Esophagus (tissue), 2 donors: ENCODE results near the gene ZNF584. TPM values are rescaled to one million over a fixed set of nuclear protein-coding genes. Genes with fewer than 3 reads are reported as not detected.
A peak's percentile ranks its signal among the peaks of the same experiment; 100 is the strongest.

Source experiments
- H3K27ac ChIP-seq, 2 donors: one replicate each; pipeline ENCODE4 v1.5.1; 2013; ENCODE audit warnings: low read depth in 2 of 2, mild to moderate bottlenecking in 2 of 2, inconsistent platforms in 1 of 2, low read length in 1 of 2, moderate library complexity in 1 of 2
- H3K27me3 ChIP-seq, 2 donors: one replicate each; pipeline ENCODE4 v1.6.1; 2013; ENCODE audit warnings: low read length in 2 of 2, control low read depth in 1 of 2, mild to moderate bottlenecking in 1 of 2; ENCODE audit not compliant: insufficient read depth in 2 of 2, control insufficient read depth in 1 of 2
- H3K36me3 ChIP-seq, 2 donors: one replicate each; pipeline ENCODE4 v1.6.1; 2013; ENCODE audit warnings: low read length in 1 of 2; ENCODE audit not compliant: control insufficient read depth in 2 of 2, insufficient read depth in 2 of 2
- H3K4me1 ChIP-seq, 2 donors: one replicate each; pipeline ENCODE4 v1.6.1; 2013; ENCODE audit warnings: low read length in 1 of 2; ENCODE audit not compliant: control insufficient read depth in 2 of 2, insufficient read depth in 2 of 2
- H3K4me3 ChIP-seq, 2 donors: one replicate each; pipeline ENCODE4 v1.5.1; 2013; ENCODE audit warnings: low read length in 2 of 2, mild to moderate bottlenecking in 2 of 2, low read depth in 1 of 2, moderate library complexity in 1 of 2
- H3K9me3 ChIP-seq, 2 donors: one replicate each; pipeline ENCODE4 v1.6.1; 2013; ENCODE audit warnings: mild to moderate bottlenecking in 2 of 2, low read depth in 1 of 2, low read length in 1 of 2, moderate library complexity in 1 of 2; ENCODE audit not compliant: control insufficient read depth in 2 of 2, insufficient read depth in 1 of 2
- WGBS, 2 donors: extraction: QIAGEN DNeasy Blood & Tissue Kit; methylation state at CpG; one replicate each; pipeline ENCODE4 v1.1.7; 2013; 5-methylcytosine and 5-hydroxymethylcytosine counted together
- polyA plus RNA-seq, 2 donors: library from polyadenylated mRNA; stranded (reverse); fragments of 200-250 nt; gene quantifications; one replicate each; pipeline ENCODE4 v1.2.3, GENCODE V29; 2013
- donor health status: healthy with polysubstance abuse.
- donor health status: Bipolar disorder and iron deficiency.

The ZNF584 gene
- polyA plus RNA-seq: 1 to 10 TPM; 3.9 to 8.9 TPM

DNA sequence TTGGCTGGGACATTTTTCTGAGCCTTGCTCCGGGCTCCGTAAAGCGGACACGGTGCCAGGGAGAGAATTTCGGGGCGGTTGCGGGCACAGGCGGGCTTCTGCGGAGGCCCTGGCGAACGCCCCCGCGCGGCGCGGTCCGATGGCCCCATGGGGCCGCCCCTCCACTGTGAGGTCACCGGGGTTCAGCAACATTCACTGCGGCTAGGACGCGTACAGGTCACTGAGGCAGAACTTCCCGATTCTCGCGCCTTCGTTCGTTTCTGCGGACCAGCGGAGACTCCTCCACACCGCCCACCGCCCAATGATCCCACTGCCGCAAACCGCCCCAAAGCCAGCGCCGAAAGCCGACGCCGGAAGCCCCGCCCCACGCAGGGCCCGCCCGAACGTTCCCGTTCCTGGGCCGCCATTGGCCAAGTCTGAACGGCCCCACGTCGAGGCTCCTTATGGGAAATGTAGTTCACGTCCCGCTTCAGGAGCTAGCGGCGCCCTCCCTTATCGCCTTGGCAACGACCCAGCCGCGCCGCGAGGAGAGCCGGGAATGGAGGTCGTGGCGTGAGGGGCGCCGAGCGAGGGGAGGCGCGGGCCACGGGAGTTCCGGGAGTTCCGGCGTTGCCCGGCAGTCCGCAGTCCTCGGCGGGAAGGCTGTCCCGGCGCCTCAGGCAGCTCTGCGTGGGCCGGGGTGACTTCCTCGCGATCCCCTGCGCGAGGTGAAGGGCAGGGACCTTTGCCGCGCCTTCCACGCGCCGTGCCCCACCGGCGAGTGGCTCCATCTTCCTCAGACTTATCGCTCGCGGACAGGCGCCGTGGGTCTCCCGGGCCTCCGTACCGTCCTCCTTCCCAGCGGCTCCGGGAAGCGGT lies at the start of gene ZNF584:
TSS of gene ZNF584 (plus strand) at position 498 of the 858 bp plus-strand sequence. CDS start 499 bp downstream, outside the sequence.
- 0% methylated on average over 89 to 100 of the region's 100 CpGs for WGBS, 2 donors
- no peaks in the 10 kb centered on the region for H3K27me3 ChIP-seq
- peaks cover 13 to 21% of the 10 kb centered on the region in 2 donors for H3K4me1 ChIP-seq
- H3K27ac ChIP-seq: peak within 1 kb of the TSS; percentile 83 to 91
- H3K4me3 ChIP-seq: peak within 1 kb of the TSS; percentile 92 to 93
- no peaks in the 10 kb centered on the region for H3K36me3 ChIP-seq
- H3K9me3 ChIP-seq: no peaks in the 10 kb centered on the region

DNA sequence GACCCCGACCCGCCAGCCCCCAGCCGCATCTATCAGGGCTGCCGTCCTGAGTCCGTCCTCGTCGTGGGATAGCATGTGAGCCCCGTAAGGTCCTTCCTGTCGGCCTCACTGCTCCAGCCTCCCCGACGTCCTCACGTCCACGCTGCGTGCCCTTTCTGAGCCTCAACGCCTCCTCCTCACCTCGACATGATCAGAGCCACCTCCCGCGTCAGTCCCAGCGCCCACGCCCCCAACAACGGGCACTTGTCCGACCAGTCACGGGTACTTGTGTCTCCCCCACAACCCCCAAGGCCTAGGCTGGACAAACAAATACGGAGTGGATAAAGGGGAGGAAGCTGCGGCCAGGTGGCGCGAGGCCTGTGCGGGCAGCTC lies 46.6 kb upstream of the ZNF584 start:
- Histone ChIP-seq H3K4me3 (peak overlapping the region; percentile 58 to 65), H3K27me3 (no peaks in the 10 kb centered on the region), H3K9me3 (no peaks in the 10 kb centered on the region), H3K4me1 (peaks cover 0 to 9% of the 10 kb centered on the region in 2 donors), H3K27ac (peak overlapping the region; percentile 88 to 94), H3K36me3 (peaks cover 0 to 3% of the 10 kb centered on the region in 2 donors)
- 4 to 5% methylated on average over 28 of the region's 28 CpGs for WGBS, 2 donors

DNA sequence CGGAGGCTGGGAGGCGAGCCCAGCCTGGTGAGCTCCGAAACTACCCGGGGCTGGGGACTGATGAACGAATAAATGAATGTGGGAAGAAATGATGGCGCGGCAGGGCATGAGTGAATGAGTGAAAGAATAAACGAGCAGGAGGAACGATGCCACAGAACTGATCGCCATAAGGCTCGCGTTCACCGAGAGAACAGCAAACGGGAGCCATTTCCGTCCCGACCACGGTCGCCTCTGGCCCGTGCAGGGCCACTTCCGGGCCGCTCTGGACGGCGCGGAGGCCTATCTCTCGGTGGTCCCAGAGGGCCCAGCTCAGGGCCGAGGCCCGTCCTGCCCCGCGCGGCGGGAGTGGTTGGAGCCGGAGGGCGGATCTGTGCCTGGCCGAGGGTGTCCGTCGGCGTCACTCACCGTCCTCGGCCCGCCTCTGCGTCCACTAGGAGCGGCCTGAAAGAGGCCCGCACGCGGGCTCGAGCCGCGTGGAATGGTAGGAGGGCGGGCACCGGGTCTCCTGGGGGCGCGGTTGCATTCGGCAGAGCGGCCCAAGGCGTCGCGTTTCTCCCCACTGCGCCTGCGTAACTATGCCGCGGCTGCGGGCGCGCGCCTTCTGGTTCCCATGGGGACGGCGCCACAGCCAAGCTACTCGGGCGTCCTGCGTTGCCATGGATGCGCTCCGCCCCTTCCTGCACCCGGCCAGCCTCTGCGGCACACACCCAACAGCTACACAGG lies 46.0 kb upstream of the ZNF584 start, which contains the start of gene ZNF497:
TSS of gene ZNF497 (minus strand) at position 480 of the 723 bp plus-strand sequence. CDS start 5,116 bp downstream, outside the sequence.
- Histone ChIP-seq H3K4me3 (peak within 1 kb of the TSS; percentile 58 to 65), H3K36me3 (peaks cover 0 to 3% of the 10 kb centered on the region in 2 donors), H3K27me3 (no peaks in the 10 kb centered on the region), H3K27ac (peak within 1 kb of the TSS; percentile 88 to 94), H3K4me1 (peaks cover 0 to 6% of the 10 kb centered on the region in 2 donors), H3K9me3 (no peaks in the 10 kb centered on the region)
- 0% methylated on average over 62 to 74 of the region's 74 CpGs for WGBS, 2 donors

DNA sequence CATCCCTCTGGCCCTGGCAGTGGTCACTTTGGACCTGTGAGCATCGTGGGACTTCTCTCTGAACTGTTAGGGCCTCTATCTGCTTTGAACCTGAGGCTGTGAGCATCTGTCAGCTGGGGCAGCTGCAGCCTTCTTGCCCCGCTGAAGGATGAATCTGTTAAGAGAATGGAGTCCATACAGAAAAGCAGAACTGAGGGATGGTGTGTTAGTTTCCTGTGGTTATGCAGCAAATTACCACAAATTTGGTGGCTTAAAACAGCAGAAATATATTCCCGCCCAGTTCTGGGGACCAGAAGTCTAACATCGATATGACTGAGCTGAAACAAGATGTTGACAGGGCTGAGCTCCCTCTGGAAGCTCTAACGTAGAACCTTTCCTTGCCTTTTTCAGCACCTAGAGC lies 44.3 kb upstream of the ZNF584 start:
- H3K27me3 ChIP-seq: no peaks in the 10 kb centered on the region
- H3K4me1 ChIP-seq: peaks cover 0 to 3% of the 10 kb centered on the region in 2 donors
- WGBS, 2 donors: 81 to 85% methylated on average over 5 of the region's 5 CpGs
- H3K9me3 ChIP-seq: no peaks in the 10 kb centered on the region
- H3K36me3 ChIP-seq: peaks cover 0 to 3% of the 10 kb centered on the region in 2 donors
- no peak overlapping the region for H3K4me3 ChIP-seq
- no peak overlapping the region for H3K27ac ChIP-seq

DNA sequence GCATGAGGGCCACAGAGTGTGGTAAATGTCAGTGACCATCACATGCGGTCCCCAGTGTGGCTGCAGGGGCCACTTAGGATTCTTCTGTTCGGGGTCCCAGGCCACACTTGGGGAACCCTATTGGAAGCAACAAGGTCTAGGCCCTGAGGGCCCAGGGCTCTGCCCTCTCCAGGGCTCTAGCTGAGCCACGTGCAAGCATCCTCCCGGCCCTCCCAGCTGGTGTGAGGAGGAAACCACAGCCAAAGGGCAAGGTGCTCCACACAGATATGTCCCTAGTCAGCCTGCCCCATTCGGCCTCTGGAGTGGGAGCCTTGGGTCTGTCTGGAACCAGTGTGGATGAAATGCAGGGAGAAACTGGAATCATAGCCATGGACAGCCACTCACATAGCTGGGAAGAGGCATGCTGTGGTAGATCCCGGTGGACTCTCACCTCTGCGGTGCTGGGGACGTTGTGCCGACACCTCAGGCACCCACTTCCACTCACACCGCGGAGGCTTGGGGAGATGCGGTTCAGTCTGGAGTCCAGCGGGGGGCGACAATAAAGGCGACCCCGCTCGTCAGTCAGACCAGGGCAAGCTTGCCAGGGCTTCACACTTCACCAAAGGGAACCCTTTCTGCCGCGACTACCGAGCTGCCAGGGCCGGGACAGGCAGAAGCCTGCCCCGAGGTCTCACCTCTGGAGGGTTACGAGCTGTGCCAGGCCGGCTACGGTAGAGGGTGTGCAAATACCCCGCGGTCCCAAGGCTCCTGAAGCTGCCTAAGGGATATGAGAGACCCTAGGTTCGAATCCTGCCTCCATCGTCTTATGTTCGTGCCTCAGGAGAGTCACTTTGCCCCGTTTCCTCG lies 41.6 kb upstream of the ZNF584 start:
- Histone ChIP-seq H3K27ac (no peak overlapping the region), H3K4me1 (peaks cover 0 to 1% of the 10 kb centered on the region in 2 donors), H3K27me3 (no peaks in the 10 kb centered on the region), H3K9me3 (no peaks in the 10 kb centered on the region), H3K36me3 (peaks cover 0 to 3% of the 10 kb centered on the region in 2 donors), H3K4me3 (no peak overlapping the region)
- WGBS, 2 donors: 88 to 92% methylated on average over 32 of the region's 32 CpGs

DNA sequence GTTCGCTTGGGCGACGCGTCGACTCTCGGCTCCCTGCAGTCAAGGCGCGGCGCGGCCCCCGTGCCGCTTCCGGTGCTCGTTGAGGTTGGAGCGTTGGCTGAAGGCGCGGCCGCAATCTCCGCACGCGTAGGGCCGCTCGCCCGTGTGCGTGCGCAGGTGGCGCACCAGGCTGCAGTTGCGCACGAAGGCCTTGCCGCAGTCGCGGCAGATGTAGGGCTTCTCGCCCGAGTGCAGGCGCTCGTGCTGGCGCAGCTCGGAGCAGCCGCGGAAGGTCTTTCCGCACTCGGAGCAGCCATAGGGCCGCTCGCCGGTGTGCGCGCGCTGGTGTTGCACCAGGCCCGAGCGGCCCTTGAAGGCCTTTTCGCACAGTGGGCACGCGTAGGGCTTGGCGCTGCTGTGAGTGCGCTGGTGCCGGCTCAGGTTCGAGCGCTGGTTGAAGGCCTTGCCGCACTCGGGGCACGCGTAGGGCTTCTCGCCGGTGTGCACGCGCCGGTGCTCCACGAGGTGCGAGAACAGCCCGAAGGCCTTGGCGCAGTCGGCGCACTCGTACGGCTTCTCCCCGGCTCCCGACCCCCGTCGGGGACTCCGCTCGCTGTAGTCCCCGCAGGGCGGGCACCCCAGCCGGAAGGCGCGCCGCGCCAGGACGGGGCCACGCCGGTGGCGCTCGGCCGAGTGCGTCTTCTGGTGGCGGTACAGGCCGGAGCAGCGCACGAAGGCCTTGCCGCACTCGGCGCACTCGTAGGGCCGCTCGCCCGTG lies 40.6 kb upstream of the ZNF584 start:
- Histone ChIP-seq H3K4me3 (no peak overlapping the region), H3K27ac (no peak overlapping the region), H3K4me1 (no peaks in the 10 kb centered on the region), H3K9me3 (no peaks in the 10 kb centered on the region), H3K27me3 (no peaks in the 10 kb centered on the region), H3K36me3 (peaks cover 0 to 3% of the 10 kb centered on the region in 2 donors)
- 68 to 75% methylated on average over 98 to 106 of the region's 106 CpGs for WGBS, 2 donors

DNA sequence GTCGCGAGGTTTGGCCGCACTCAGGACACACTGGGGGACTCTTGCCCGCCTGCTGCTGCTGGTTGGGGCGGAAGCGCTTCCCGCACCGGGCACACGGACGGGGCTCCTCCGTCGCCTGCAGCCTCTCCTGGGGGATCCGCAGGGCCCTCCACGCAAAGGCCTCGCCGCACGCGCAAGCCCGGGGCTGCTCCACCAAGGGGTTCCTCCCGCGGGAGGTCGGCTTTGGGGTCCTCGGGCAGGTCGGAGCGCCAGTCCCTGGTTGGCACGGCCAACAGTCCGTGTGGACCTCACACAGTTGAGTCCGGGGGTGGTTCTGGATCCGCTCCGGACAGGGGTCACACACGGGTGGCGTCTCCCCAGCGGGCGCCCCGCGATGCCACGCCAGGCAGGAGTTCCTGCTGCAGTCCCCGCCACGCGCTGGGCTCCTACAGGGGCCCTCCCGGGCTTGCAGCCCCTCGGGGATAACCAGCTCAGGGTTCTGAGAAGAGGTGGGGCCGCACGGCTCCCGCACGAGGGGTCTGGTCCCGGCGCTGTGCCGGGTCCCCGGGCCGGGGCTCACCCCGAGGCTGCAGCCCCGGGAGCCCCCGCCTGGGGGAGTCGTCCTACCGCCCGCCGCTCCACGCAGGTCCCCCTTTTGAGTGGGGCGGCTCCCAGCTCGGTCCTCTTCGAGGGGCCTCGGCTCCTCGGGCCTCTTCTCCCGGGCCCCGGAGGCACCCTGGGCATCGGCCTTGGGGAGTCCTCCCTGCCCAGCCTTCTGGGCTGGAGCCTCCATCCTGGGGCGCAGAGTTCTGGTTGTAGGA lies 39.7 kb upstream of the ZNF584 start:
- Histone ChIP-seq H3K27ac (no peak overlapping the region), H3K36me3 (peaks cover 0 to 3% of the 10 kb centered on the region in 2 donors), H3K4me1 (no peaks in the 10 kb centered on the region), H3K9me3 (no peaks in the 10 kb centered on the region), H3K4me3 (no peak overlapping the region), H3K27me3 (no peaks in the 10 kb centered on the region)
- 84 to 89% methylated on average over 64 to 68 of the region's 68 CpGs for WGBS, 2 donors

DNA sequence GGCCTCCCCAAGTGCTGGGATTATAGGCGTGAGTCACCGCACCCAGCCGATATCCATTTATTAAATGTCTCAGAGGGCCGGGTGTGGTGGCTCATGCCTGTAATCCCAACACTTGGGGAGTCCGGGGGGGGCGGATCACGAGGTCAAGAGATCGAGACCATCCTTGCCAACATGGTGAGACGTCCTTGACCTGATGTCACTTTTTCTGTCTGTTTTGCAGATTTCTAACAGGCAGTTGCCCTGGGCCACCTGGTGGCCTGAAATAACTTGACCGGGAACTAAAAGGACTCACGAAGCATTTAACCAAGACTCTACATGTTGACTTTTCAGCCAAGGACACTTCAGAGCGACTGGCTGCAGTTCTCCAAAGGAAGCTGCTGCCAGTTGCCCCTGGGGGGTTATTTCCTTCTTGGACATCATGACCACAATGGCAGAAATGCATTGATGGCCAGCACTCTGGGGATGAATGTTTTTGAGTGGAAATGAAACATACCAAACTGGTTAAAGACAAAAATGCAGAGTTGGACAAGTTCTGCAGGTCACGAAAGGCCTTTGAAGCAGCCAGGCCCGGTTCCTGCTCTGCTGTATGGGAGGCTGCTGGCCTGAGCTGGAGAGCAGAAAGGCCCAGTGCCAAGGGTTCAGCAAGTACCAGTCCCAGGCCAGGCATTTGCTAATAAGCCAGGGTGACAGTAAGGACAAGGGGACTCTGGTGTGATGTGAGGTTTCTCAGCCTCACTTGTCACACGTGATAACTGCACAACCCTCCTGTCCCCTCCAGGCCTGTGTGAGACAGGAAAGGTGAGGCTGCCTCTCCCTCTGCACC lies 35.9 kb upstream of the ZNF584 start:
- Histone ChIP-seq H3K36me3 (no peaks in the 10 kb centered on the region), H3K4me1 (no peaks in the 10 kb centered on the region), H3K27me3 (no peaks in the 10 kb centered on the region), H3K4me3 (no peak overlapping the region), H3K9me3 (no peaks in the 10 kb centered on the region), H3K27ac (no peak overlapping the region)
- WGBS, 2 donors: 72 to 74% methylated on average over 15 of the region's 15 CpGs
